Measurements from ENCODE around the gene MCCD1. TPM values are rescaled to one million over a fixed set of nuclear protein-coding genes. Genes with fewer than 3 reads are reported as not detected.

MCCD1 gene
- total RNA-seq, 1 donor from 2014 or later, result 0.15 TPM

DNA sequence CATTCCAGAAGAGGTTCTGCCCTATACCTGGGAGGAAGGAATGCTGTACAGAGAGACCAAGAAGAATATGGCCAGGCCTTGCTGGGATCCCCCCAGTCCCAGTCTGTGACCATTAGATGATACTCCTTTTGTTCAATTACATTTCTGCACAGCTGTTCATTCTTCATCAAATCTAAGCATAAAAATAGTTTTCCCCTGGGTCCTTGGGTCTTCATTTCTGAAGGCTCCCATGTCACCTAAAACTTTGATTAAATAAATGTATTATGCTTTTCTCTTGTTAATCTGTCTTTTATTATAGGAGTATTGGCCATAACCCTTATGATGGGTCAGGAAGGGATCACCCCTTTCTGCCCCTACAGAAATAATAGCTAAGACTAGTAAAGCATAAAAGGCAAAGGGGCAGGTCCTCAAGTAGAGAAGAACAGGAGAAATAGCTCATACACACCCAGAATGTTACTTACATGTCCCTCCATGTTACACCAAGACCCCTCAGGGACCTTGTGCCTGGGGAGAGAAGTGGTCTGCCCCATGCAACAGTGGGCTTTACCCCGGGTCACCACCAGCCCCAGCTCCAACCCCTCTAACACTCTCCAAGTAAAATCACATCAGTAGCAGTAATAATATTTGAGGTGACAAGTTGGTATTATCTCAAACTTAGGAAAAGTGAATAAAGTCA is 41.2 kb downstream of the MCCD1 start:
- DNase-seq (ENCODE audit: low read depth), result no peak

GRCh38 chr6:31572041-31572911 is 43.5 kb downstream of the MCCD1 start, which contains the start of gene LTA:
Gene LTA (plus strand): TSS chr6:31572289. CDS start chr6:31572743, 454 bp downstream.
- no peak for DNase-seq (ENCODE audit: low read depth)

DNA sequence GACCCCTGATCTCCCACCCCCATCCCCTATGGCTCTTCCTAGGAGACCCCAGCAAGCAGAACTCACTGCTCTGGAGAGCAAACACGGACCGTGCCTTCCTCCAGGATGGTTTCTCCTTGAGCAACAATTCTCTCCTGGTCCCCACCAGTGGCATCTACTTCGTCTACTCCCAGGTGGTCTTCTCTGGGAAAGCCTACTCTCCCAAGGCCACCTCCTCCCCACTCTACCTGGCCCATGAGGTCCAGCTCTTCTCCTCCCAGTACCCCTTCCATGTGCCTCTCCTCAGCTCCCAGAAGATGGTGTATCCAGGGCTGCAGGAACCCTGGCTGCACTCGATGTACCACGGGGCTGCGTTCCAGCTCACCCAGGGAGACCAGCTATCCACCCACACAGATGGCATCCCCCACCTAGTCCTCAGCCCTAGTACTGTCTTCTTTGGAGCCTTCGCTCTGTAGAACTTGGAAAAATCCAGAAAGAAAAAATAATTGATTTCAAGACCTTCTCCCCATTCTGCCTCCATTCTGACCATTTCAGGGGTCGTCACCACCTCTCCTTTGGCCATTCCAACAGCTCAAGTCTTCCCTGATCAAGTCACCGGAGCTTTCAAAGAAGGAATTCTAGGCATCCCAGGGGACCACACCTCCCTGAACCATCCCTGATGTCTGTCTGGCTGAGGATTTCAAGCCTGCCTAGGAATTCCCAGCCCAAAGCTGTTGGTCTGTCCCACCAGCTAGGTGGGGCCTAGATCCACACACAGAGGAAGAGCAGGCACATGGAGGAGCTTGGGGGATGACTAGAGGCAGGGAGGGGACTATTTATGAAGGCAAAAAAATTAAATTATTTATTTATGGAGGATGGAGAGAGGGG is 44.7 kb downstream of the MCCD1 start:
- no peak for DNase-seq (ENCODE audit: low read depth)

DNA sequence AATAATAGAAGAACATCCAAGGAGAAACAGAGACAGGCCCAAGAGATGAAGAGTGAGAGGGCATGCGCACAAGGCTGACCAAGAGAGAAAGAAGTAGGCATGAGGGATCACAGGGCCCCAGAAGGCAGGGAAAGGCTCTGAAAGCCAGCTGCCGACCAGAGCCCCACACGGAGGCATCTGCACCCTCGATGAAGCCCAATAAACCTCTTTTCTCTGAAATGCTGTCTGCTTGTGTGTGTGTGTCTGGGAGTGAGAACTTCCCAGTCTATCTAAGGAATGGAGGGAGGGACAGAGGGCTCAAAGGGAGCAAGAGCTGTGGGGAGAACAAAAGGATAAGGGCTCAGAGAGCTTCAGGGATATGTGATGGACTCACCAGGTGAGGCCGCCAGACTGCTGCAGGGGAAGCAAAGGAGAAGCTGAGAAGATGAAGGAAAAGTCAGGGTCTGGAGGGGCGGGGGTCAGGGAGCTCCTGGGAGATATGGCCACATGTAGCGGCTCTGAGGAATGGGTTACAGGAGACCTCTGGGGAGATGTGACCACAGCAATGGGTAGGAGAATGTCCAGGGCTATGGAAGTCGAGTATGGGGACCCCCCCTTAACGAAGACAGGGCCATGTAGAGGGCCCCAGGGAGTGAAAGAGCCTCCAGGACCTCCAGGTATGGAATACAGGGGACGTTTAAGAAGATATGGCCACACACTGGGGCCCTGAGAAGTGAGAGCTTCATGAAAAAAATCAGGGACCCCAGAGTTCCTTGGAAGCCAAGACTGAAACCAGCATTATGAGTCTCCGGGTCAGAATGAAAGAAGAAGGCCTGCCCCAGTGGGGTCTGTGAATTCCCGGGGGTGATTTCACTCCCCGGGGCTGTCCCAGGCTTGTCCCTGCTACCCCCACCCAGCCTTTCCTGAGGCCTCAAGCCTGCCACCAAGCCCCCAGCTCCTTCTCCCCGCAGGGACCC is 45.6 kb downstream of the MCCD1 start:
- DNase-seq (ENCODE audit: low read depth), result no peak

DNA sequence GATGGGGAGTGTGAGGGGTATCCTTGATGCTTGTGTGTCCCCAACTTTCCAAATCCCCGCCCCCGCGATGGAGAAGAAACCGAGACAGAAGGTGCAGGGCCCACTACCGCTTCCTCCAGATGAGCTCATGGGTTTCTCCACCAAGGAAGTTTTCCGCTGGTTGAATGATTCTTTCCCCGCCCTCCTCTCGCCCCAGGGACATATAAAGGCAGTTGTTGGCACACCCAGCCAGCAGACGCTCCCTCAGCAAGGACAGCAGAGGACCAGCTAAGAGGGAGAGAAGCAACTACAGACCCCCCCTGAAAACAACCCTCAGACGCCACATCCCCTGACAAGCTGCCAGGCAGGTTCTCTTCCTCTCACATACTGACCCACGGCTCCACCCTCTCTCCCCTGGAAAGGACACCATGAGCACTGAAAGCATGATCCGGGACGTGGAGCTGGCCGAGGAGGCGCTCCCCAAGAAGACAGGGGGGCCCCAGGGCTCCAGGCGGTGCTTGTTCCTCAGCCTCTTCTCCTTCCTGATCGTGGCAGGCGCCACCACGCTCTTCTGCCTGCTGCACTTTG is 46.7 kb downstream of the MCCD1 start, which contains the start of gene TNF:
Gene TNF, plus strand, starts transcription at position 231 of the 567 bp plus-strand sequence. Its CDS starts 177 bp downstream, at position 408.
- peak; percentile 28 for DNase-seq (ENCODE audit: low read depth)

- DNase-seq (ENCODE audit: low read depth), result no peak
These were observed 47.4 kb downstream of the MCCD1 start for GRCh38 chr6:31575952-31576685.

- no peak for DNase-seq (ENCODE audit: low read depth)
These were observed 48.3 kb downstream of the MCCD1 start for GRCh38 chr6:31576897-31577578.

DNA sequence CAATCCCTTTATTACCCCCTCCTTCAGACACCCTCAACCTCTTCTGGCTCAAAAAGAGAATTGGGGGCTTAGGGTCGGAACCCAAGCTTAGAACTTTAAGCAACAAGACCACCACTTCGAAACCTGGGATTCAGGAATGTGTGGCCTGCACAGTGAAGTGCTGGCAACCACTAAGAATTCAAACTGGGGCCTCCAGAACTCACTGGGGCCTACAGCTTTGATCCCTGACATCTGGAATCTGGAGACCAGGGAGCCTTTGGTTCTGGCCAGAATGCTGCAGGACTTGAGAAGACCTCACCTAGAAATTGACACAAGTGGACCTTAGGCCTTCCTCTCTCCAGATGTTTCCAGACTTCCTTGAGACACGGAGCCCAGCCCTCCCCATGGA is 48.8 kb downstream of the MCCD1 start:
- no peak for DNase-seq (ENCODE audit: low read depth)

DNA sequence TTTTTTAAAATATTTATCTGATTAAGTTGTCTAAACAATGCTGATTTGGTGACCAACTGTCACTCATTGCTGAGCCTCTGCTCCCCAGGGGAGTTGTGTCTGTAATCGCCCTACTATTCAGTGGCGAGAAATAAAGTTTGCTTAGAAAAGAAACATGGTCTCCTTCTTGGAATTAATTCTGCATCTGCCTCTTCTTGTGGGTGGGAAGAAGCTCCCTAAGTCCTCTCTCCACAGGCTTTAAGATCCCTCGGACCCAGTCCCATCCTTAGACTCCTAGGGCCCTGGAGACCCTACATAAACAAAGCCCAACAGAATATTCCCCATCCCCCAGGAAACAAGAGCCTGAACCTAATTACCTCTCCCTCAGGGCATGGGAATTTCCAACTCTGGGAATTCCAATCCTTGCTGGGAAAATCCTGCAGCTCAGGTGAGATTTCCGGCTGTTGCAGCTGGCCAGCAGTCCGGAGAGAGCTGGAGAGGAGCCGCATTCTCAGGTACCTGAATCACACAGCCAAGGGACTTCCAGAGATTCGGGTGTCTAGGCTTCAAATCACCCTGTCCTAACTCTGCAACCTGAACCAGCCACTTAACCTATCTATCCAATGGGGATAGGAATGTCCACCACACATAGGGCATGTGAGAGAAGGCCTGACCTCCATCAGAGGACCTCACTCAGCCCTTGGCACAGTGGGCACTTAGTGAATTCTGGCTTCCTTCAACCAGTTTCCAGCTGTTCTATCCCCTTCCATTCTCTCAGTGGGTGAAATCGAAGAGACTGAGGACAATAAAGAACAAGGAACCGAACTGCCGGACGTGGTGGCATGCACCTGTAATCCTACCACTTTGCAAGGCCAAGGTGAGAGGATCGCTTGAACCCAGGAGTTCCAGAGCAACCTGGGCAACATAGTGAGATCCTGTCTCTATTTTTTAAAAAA is 49.7 kb downstream of the MCCD1 start:
- peak; percentile 91 for DNase-seq (ENCODE audit: low read depth)

DNA sequence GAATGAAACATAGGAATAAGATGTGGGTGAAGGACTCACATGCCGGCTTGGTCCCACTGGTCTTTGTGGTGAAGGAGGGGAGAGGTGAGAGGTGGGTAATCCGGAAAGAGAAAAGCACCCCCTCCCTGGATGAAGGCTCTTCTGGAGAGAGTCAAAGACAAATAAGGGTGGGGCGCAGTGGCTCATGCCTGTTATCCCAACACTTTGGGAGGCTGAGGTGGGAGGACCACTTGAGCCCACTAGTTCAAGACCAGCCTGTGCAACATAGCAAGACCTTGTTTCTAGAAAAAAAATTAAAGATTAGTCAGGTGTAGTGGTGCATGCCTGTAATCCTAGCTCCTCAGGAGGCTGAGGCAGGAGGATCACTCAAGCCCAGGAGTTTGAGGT is 50.4 kb downstream of the MCCD1 start:
- DNase-seq (ENCODE audit: low read depth), result no peak

Other genes with a start within 250 kb of the MCCD1 start
- gene HLA-B, start 171.8 kb upstream of the MCCD1 start, total RNA-seq, result 208 and 644 TPM in 2 replicates
- gene MICA, start 125.4 kb upstream of the MCCD1 start, total RNA-seq, result 33.0 and 55.6 TPM in 2 replicates
- 5.3 and 17.5 TPM in 2 replicates for gene MICB, start 30.8 kb upstream of the MCCD1 start, total RNA-seq
- 234 and 346 TPM in 2 replicates for gene DDX39B, start 13.0 kb downstream of the MCCD1 start, total RNA-seq
- gene ATP6V1G2, start 17.6 kb downstream of the MCCD1 start, total RNA-seq, result 1.0 TPM in 1 of 2 replicates, not detected in the other
- 17.6 and 30.0 TPM in 2 replicates for gene NFKBIL1, start 18.6 kb downstream of the MCCD1 start, total RNA-seq
- not detected in 2 replicates for gene LTA, start 43.3 kb downstream of the MCCD1 start, total RNA-seq
- 2.4 and 7.8 TPM in 2 replicates for gene TNF, start 46.6 kb downstream of the MCCD1 start, total RNA-seq
- gene LTB, start 53.5 kb downstream of the MCCD1 start, total RNA-seq, result 7.0 and 35.1 TPM in 2 replicates
- not detected in 2 replicates for gene LST1, start 57.3 kb downstream of the MCCD1 start, total RNA-seq
- gene NCR3, start 64.0 kb downstream of the MCCD1 start, total RNA-seq, result not detected in 2 replicates
- gene AIF1, start 86.3 kb downstream of the MCCD1 start, total RNA-seq, result not detected in 2 replicates
- gene PRRC2A, start 91.8 kb downstream of the MCCD1 start, total RNA-seq, result 13.9 and 90.6 TPM in 2 replicates
- gene BAG6, start 123.7 kb downstream of the MCCD1 start, total RNA-seq, result 130 and 241 TPM in 2 replicates
- gene APOM, start 126.9 kb downstream of the MCCD1 start, total RNA-seq, result 0.69 and 0.80 TPM in 2 replicates
- gene C6orf47, start 131.8 kb downstream of the MCCD1 start, total RNA-seq, result 28.6 and 32.0 TPM in 2 replicates
- gene GPANK1, start 136.0 kb downstream of the MCCD1 start, total RNA-seq, result 9.1 and 16.0 TPM in 2 replicates
- gene CSNK2B, start 137.1 kb downstream of the MCCD1 start, total RNA-seq, result 116 and 121 TPM in 2 replicates
- 2.6 TPM in 1 of 2 replicates, not detected in the other for gene LY6G5B, start 141.0 kb downstream of the MCCD1 start, total RNA-seq
- 0.40 TPM in 1 of 2 replicates, not detected in the other for gene LY6G5C, start 152.1 kb downstream of the MCCD1 start, total RNA-seq
- gene ABHD16A, start 174.4 kb downstream of the MCCD1 start, total RNA-seq, result 54.7 and 56.6 TPM in 2 replicates
- gene LY6G6F, start 177.9 kb downstream of the MCCD1 start, total RNA-seq, result not detected in 2 replicates
- not detected in 2 replicates for gene LY6G6D, start 186.4 kb downstream of the MCCD1 start, total RNA-seq
- gene LY6G6C, start 192.8 kb downstream of the MCCD1 start, total RNA-seq, result not detected in 2 replicates
- gene MPIG6B, start 194.4 kb downstream of the MCCD1 start, total RNA-seq, result not detected in 2 replicates
- gene DDAH2, start 200.3 kb downstream of the MCCD1 start, total RNA-seq, result 101 and 121 TPM in 2 replicates
- gene CLIC1, start 207.6 kb downstream of the MCCD1 start, total RNA-seq, result 345 and 2,008 TPM in 2 replicates
- 4.4 and 6.6 TPM in 2 replicates for gene MSH5, start 211.0 kb downstream of the MCCD1 start, total RNA-seq
- gene SAPCD1, start 233.7 kb downstream of the MCCD1 start, total RNA-seq, result 0.50 and 0.69 TPM in 2 replicates
- 2.6 and 8.5 TPM in 2 replicates for gene VWA7, start 248.4 kb downstream of the MCCD1 start, total RNA-seq